ENCODE data around the gene TBC1D17. TPM values are rescaled to one million over a fixed set of nuclear protein-coding genes. Genes with fewer than 3 reads are reported as not detected.
"Not testable (repeated sequence)": the region's sequence is repeated elsewhere in the genome, so short reads cannot be mapped to it uniquely, and the experiment has no call there.

The TBC1D17 gene
- total RNA-seq, 2 experiments from 2014 or later: 26.2 to 39.3 TPM

DNA sequence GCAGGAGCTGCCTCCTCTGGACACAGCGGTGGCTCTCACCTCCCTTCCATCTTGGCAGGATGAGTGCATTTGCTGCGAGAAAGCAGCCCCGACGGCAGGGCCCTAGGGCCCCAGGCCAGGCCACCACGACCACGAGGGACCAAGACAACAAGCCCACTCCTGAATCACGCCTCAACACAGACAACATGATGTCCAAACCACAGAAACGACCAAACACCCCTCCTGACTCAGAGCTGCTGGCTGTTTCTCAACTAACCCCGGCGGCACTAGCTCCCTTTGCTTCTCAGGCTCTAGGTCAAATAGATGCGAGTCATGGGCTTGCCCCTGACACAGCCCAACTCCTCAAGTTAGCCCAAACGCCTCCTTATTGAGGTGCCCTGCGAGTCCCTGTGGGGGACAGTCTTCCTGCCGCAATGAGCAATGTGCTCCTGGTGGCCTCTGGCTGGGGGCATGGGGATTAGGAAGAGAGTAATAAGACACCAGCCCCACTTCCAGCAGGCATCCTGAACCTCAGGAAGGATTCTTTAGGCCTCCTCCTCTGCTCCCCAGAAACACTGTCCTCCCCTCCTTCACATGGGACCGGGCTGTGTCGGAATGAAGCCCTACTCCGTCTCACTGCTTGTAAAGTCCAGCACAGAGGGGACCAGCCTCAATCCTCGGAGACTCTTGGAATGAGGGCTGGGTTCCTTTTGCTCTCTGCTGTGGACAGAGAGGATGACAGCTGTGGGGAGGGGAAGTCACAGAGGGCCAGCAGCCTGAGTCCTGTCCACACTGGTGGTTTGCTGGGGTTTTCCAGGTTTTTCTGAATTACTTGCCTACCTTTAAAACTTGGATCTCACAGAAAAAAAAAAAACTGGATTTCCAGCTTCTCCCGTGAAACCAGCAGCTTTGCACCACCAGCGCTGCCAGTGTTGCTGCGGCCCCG lies 44.6 kb downstream of the TBC1D17 start:
- H3K4me1 Mint-ChIP-seq: peaks cover 52% of the 10 kb centered on the region
- no peaks in the 10 kb centered on the region for H3K9me3 Mint-ChIP-seq (ENCODE audit: low read depth)
- ATAC-seq: peak; percentile 21
- H3K27me3 Mint-ChIP-seq: no peaks in the 10 kb centered on the region
- DNase-seq: no peak
- CTCF ChIA-PET: interaction anchor here (0.9 to 1.2 kb wide), 2 partner anchors 9 to 15 kb away, joined by 3 read pairs; no protein-coding TSS in a partner anchor
- no peak overlapping the region for H3K4me3 Mint-ChIP-seq
- H3K36me3 Mint-ChIP-seq: peaks cover 44% of the 10 kb centered on the region
- peak overlapping the region; percentile 9 for H3K27ac Mint-ChIP-seq

DNA sequence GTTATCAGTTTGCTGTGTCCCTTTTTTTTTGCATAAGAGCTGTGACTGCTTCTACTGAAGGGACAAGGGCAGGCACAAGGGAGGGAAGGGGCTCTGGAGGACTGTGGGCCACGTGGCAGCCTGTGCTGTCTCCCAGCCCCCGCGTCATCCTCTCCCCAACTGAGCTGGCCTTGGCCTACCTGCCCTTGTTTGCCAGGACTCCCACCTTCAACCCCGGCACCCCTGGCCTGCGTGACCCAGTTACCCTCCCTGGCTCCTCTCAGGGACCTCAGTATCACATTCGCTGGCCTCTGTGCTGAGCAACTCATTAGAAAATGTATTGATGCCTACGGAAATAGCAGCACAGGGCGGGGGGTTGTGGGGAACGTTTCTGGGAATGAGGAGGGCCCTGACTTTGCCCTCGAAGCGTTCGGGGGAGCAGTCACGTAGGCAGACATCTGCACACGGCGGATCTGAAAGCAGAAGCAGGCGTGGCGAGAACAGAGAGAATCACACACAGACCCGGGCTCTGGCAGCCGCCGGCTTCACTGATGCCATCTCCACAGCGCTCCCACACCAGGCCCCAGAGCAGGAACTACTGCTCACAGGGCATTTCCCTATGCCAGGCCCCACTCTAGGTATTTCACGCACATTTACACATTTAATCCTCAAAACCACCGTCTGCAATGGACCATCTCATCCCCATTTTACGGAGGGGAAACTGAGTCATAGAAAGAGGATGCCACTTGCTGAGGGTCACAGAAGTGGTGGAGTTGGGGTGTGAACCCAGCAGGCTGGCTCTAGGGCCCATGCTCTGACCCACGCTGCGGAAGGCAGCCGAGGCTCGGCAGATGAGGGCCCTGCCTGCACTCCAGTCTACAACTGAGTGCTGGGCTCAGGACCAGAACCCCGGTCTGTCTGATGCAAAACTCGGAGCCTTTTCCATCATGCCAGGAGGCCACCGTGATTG lies 45.8 kb downstream of the TBC1D17 start:
- Mint-ChIP-seq H3K27me3 (no peaks in the 10 kb centered on the region), H3K4me3 (no peak overlapping the region), H3K27ac (peak overlapping the region; percentile 65), H3K9me3 (ENCODE audit: low read depth) (no peaks in the 10 kb centered on the region), H3K36me3 (peaks cover 48% of the 10 kb centered on the region), H3K4me1 (peaks cover 59% of the 10 kb centered on the region)
- CTCF ChIA-PET: no interaction called here
- no peak for DNase-seq
- ATAC-seq: no peak

DNA sequence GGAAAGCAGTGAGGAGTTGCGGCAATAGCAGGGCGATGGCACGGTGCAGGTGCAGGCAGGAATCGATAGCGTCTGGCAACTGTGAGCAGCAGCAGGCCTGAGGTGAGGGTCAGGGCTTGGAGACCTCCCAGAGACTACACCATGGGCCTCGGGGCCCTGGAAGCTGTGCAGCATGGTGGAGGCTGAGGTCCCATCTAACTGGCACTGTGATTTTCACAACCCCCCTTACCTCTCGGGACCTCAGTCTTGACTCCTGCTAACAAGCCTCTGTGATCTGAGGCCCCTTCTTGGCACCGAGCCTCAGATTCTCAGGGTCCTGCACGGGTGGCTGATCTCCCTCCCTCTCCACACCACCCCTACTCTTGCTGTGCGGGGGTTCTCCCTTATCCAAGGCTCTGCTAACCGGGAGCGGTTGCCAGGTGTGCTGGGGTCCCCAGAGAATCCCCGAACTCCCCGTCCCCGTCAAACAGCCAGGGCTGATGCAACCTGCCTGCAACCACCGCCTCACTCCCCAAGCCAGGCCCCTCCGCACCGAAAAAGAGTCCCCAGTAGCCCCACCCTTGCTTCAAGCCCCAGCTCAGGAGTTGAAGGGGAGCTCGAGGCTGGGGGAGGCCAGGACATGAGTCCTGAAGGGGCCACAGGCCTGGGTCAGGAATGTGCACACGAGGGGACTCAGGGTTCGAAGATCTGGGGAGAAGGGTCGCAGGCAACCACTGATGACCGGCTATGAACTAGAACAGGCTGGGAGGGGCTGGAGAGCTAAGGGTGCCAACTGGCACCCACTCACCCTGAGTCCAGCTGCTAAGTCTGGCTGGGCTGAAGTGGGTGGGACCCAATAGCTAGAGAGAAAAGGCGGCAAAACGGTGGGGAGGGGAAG lies 46.7 kb downstream of the TBC1D17 start:
- DNase-seq (no peak), ATAC-seq (no peak)
- peak overlapping the region; percentile 65 for H3K27ac Mint-ChIP-seq
- no peaks in the 10 kb centered on the region for H3K9me3 Mint-ChIP-seq (ENCODE audit: low read depth)
- no peaks in the 10 kb centered on the region for H3K27me3 Mint-ChIP-seq
- CTCF ChIA-PET: no interaction called here
- H3K4me1 Mint-ChIP-seq: peaks cover 62% of the 10 kb centered on the region
- peaks cover 52% of the 10 kb centered on the region for H3K36me3 Mint-ChIP-seq
- H3K4me3 Mint-ChIP-seq: no peak overlapping the region

DNA sequence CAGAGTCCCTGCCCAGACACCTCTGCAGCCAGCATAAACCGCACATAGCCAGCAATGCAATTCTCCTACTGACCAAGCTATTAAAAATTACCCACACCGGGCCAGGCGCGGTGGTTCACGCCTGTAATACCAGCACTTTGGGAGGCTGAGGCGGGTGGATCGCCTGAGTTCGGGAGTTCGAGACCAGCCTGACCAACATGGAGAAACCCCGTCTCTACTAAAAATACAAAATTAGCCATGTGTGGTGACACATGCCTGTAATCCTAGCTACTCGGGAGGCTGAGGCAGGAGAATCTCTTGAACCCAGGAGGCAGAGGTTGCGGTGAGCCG lies 47.3 kb downstream of the TBC1D17 start:
- CTCF ChIA-PET; DNase-seq; H3K9me3 Mint-ChIP-seq (ENCODE audit: low read depth); ATAC-seq; H3K27me3 Mint-ChIP-seq; H3K4me3 Mint-ChIP-seq; H3K27ac Mint-ChIP-seq: not testable (repeated sequence)
- Mint-ChIP-seq H3K4me1 (peaks cover 63% of the 10 kb centered on the region), H3K36me3 (peaks cover 53% of the 10 kb centered on the region)

DNA sequence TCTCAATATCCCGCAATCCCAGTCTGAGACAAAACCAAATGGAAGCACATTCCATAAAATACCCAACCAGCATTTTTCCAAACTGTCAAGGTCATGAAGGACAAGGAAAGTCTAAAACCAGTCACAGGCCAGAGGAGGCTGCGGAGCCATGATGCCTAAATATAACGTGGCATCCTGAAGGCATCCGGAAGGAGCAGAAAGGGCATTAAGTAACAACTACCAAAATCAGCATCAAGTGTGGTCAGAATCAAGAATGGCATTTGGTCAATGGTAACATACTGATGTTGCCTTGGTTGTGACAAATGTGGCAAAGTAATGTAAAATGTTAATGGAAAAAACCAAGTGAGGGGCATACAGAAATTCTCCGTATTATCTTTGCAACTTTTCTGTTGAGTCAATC lies 48.0 kb downstream of the TBC1D17 start:
- Mint-ChIP-seq H3K4me3 (peak overlapping the region; percentile 4), H3K9me3 (ENCODE audit: low read depth) (no peaks in the 10 kb centered on the region), H3K27me3 (no peaks in the 10 kb centered on the region), H3K27ac (no peak overlapping the region), H3K4me1 (peaks cover 66% of the 10 kb centered on the region), H3K36me3 (peaks cover 54% of the 10 kb centered on the region)
- DNase-seq (no peak), ATAC-seq (no peak)
- CTCF ChIA-PET: no interaction called here

DNA sequence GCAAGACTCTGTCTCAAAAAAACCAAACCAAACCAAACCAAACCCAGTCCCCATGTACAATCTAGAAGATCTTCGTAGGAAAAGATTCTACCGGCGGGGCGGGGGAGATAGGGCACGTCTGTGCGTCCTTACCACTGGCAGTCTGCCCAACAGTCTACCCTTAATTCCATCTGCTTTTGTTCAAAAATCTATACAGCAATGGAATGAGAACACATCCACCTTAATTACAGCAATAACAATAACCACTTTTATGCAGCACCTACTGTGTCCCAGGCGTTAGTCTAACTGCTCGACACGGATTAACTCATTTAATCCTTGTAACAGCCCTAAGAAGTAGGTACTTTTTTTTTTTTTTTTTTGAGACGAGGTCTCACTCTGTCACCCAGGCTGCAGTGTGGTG lies 49.0 kb downstream of the TBC1D17 start:
- Mint-ChIP-seq H3K36me3 (peaks cover 53% of the 10 kb centered on the region), H3K9me3 (ENCODE audit: low read depth) (no peaks in the 10 kb centered on the region), H3K27me3 (no peaks in the 10 kb centered on the region), H3K4me3 (peak overlapping the region; percentile 9), H3K27ac (no peak overlapping the region), H3K4me1 (peaks cover 66% of the 10 kb centered on the region)
- ATAC-seq (no peak), DNase-seq (no peak)
- CTCF ChIA-PET: no interaction called here

DNA sequence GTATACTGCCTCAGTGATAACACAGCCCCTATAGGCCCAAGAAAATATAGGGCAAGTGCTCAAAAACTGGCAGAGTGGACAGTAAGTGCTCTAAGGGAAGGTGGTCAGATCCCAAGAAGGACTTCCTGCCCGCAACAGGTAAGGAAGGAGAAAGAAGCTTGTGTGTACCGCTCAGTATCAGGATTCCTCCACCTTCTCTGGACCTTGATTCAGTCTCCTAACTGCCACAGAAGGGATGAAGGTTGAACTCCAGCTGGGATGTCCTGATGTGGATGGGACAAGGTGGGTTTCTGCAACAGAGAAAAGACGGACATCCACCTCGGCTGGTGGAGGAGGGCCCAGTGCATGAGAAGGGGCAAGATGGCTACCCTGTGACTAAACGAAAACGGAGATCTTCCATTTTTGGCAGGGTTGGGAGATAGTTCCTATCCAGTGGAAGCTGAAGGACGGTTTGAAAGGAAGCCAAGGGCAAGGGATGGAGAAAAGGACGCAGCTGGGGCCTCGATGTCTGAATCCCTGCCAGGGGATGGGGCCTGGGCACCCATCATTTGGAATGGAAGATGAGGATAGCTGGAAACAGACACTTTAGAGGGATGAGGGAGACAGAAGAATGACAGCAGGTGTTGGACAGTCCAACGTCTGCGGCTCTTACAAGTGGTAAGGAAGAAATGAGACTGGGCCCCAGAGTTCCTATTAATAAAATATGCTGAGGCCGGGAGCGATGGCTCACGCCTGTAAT lies 50.2 kb downstream of the TBC1D17 start:
- no peak for ATAC-seq
- no peaks in the 10 kb centered on the region for H3K9me3 Mint-ChIP-seq (ENCODE audit: low read depth)
- peaks cover 51% of the 10 kb centered on the region for H3K36me3 Mint-ChIP-seq
- peak overlapping the region; percentile 93 for H3K27ac Mint-ChIP-seq
- DNase-seq: no peak
- H3K4me1 Mint-ChIP-seq: peaks cover 69% of the 10 kb centered on the region
- no peaks in the 10 kb centered on the region for H3K27me3 Mint-ChIP-seq
- CTCF ChIA-PET: interaction anchor here (0.7 to 2.5 kb wide), 4 partner anchors 9 to 93 kb away, joined by 3 to 9 read pairs (median 4); no protein-coding TSS in a partner anchor
- H3K4me3 Mint-ChIP-seq: peak overlapping the region; percentile 98

DNA sequence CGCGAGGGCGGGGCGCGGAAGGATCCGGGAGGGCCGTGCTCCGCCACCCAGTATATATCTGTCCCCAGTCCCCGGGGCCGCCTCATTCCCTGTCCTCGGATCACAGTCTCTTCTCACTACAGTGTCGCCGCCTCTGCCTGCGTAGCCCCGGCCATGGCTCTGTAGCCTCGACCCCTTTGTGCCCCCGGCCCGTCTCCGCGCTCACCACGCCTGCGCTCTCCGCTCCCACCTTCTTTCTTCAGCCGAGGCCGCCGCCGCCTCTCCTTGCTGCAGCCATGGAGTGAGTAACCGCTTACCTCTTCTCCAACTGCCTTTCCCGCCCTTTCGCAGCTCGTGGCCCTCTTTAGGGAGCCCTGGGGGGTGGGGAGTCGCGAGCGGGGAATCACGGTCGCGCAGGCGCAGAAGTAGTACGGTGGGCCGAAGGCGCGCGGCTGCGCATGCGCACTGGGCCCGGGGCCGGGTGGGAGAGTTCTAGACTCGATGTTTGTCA lies 51.7 kb downstream of the TBC1D17 start, which contains the start of the genes ATF5 and NUP62:
ATF5 (plus strand) TSS at position 85 of the 490 bp plus-strand sequence. CDS start 1,646 bp downstream, outside the sequence.
NUP62 (minus strand) TSS at position 384 of the 490 bp plus-strand sequence. CDS start 19,697 bp downstream, outside the sequence.
- Mint-ChIP-seq H3K4me3 (peak within 1 kb of the TSS; percentile 98), H3K36me3 (peaks cover 40% of the 10 kb centered on the region), H3K4me1 (peaks cover 64% of the 10 kb centered on the region), H3K9me3 (ENCODE audit: low read depth) (no peaks in the 10 kb centered on the region), H3K27ac (peak within 1 kb of the TSS; percentile 93), H3K27me3 (no peaks in the 10 kb centered on the region)
- ATAC-seq (peak; percentile 61), DNase-seq (peak; percentile 93)
- CTCF ChIA-PET: interaction anchor here (1.0 to 2.5 kb wide), 5 partner anchors 9 to 253 kb away, joined by 4 to 9 read pairs (median 5); no protein-coding TSS in a partner anchor

DNA sequence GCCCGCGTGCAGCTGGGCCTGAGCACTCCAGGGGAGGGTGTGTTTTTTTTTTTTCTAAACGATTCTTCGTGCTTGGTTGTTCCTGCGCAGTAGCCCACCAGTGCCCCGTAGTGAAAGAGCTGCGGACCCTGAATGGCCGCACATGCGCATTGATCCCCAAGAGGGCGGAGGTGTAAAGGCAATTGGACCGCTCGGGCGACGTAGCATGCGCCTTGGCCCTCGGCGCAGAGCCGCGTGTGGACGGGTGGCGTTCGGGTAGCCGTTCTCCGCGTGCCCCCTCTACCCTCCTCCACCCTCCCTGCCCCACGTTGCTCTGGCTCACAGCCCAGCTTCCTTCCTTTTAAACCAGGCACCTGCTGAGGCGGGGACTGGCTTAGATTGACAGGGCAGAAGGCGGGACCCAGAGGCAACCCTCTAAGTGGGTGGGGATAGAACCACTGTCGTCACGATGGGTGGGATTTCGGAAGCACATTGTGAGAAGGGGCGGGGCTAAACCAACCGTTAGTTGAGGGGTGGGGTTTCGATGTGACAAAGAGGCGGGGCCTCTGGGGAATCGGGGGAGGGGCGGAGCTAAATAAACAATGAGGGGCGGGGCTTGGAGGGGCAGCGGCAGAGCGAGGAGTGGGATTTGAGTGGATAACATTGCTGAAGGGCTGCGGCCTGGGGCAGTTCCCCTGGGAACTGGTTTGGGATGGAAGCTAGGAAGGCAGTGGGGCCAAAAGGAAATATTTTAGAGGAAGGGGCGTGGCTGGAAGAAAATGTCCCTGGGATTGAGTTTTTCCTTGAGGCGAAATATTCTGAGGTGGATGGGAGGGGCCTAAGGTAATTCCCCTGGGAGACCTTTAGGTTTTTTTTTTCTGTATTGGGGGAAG lies 52.3 kb downstream of the TBC1D17 start:
- peak overlapping the region; percentile 93 for H3K27ac Mint-ChIP-seq
- H3K4me1 Mint-ChIP-seq: peaks cover 58% of the 10 kb centered on the region
- ATAC-seq (peak; percentile 83), DNase-seq (peak; percentile 98)
- CTCF ChIA-PET: interaction anchor here (1.0 to 2.5 kb wide), 3 partner anchors 8 to 40 kb away, joined by 5 to 9 read pairs (median 5); no protein-coding TSS in a partner anchor
- no peaks in the 10 kb centered on the region for H3K27me3 Mint-ChIP-seq
- peaks cover 37% of the 10 kb centered on the region for H3K36me3 Mint-ChIP-seq
- H3K9me3 Mint-ChIP-seq (ENCODE audit: low read depth): no peaks in the 10 kb centered on the region
- H3K4me3 Mint-ChIP-seq: peak overlapping the region; percentile 98

DNA sequence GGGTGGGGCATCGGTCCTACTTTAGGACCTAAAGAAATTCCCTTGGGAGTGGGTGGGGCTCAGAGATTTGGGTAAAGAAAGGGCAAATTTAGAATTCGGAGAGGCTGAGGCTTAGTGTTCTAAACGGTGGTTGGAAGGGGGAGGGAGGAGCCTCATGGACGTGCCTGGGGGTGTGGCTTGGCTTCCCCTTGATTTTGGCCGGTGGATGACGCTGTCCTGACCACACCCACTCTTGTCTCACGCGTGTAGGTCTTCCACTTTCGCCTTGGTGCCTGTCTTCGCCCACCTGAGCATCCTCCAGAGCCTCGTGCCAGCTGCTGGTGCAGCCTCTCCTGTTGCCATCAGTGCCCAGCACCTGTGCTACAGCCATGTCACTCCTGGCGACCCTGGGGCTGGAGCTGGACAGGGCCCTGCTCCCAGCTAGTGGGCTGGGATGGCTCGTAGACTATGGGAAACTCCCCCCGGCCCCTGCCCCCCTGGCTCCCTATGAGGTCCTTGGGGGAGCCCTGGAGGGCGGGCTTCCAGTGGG lies 53.0 kb downstream of the TBC1D17 start:
- Mint-ChIP-seq H3K36me3 (peaks cover 34% of the 10 kb centered on the region), H3K27ac (peak overlapping the region; percentile 93), H3K4me3 (peak overlapping the region; percentile 98), H3K9me3 (ENCODE audit: low read depth) (no peaks in the 10 kb centered on the region), H3K4me1 (peaks cover 55% of the 10 kb centered on the region), H3K27me3 (no peaks in the 10 kb centered on the region)
- no peak for ATAC-seq
- no peak for DNase-seq
- CTCF ChIA-PET: interaction anchor here (1.6 kb wide), 1 partner anchor 40 kb away, joined by 5 read pairs; no protein-coding TSS in a partner anchor
